ENCODE results near the gene FNBP1L. TPM values are rescaled to one million over a fixed set of nuclear protein-coding genes. Genes with fewer than 3 reads are reported as not detected.

The FNBP1L gene
- total RNA-seq, 1 donor from 2014 or later: 50.0 TPM

GRCh38 chr1:93531193-93531592 is 83.3 kb downstream of the FNBP1L start:
- Histone ChIP-seq H3K4me1 (no peaks in the 10 kb centered on the region), H3K4me3 (no peak overlapping the region), H3K27ac (no peak overlapping the region), H3K36me3 (peaks cover 10% of the 10 kb centered on the region), H3K27me3 (no peaks in the 10 kb centered on the region), H3K9me3 (no peaks in the 10 kb centered on the region)
- TF ChIP-seq CTCF (IDR thresholded peaks at IDR 0.05): no peak
- intact Hi-C loops (cut with DNase I): no loop called here
- ATAC-seq (no peak), DNase-seq (no peak)

DNA sequence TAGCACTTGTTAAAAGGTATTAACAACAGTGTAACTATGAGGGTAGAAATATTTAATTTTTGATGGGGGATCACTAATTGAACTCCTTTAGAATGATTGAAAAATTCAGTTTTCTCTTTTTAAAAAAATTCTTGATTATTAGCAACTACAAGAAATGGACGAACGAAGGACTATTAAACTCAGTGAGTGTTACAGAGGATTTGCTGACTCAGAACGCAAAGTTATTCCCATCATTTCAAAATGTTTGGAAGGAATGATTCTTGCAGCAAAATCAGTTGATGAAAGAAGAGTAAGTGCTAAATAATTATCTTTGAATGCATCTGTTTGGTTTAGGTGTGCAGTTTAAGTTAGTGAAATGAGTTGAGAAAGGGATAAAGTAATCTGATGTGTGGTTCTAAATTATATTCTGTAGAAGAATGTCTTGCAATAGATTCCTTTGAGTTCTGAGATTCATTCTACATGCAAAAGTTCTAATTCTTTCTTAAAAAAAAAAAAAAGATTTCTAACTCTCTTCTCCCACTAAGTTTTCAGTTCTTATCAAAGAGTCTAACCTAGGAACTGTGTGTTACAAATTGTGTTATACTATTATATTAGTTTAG is 85.0 kb downstream of the FNBP1L start:
- ATAC-seq (no peak), DNase-seq (no peak)
- H3K4me3 ChIP-seq: no peak overlapping the region
- H3K9me3 ChIP-seq: no peaks in the 10 kb centered on the region
- no peak overlapping the region for H3K27ac ChIP-seq
- H3K4me1 ChIP-seq: no peaks in the 10 kb centered on the region
- intact Hi-C loops (cut with DNase I): no loop called here
- no peak for TF ChIP-seq CTCF (IDR thresholded peaks at IDR 0.05)
- no peaks in the 10 kb centered on the region for H3K27me3 ChIP-seq
- H3K36me3 ChIP-seq: peaks cover 10% of the 10 kb centered on the region

DNA sequence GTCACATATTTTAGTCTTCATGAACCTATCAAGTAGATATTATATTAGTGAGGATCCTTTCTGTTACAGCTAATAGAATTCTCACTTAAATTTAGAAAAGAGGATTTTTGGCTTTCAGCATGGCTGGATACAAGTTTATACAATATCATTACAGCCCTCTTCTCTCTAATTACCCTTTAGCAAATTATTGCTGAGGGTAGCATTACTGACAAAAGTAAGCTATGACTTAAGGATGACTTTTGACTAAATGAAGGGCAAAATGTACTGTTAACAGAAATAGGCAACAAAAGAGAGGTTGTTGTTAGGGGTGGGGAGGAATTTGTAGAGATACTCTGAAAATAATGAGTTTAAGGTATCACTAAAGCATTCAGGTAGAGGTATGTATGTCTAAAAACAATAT is 85.8 kb downstream of the FNBP1L start:
- no peaks in the 10 kb centered on the region for H3K9me3 ChIP-seq
- H3K4me1 ChIP-seq: no peaks in the 10 kb centered on the region
- TF ChIP-seq CTCF (IDR thresholded peaks at IDR 0.05): no peak
- H3K27ac ChIP-seq: no peak overlapping the region
- ATAC-seq: no peak
- no peak overlapping the region for H3K4me3 ChIP-seq
- H3K36me3 ChIP-seq: peaks cover 10% of the 10 kb centered on the region
- DNase-seq: no peak
- intact Hi-C loops (cut with DNase I): no loop called here
- no peaks in the 10 kb centered on the region for H3K27me3 ChIP-seq

GRCh38 chr1:93537396-93537795 is 89.5 kb downstream of the FNBP1L start:
- H3K27ac ChIP-seq: no peak overlapping the region
- ATAC-seq (no peak), DNase-seq (no peak)
- intact Hi-C loops (cut with DNase I): no loop called here
- no peak for TF ChIP-seq CTCF (IDR thresholded peaks at IDR 0.05)
- no peaks in the 10 kb centered on the region for H3K36me3 ChIP-seq
- H3K4me1 ChIP-seq: no peaks in the 10 kb centered on the region
- H3K4me3 ChIP-seq: no peak overlapping the region
- no peaks in the 10 kb centered on the region for H3K9me3 ChIP-seq
- no peaks in the 10 kb centered on the region for H3K27me3 ChIP-seq

DNA sequence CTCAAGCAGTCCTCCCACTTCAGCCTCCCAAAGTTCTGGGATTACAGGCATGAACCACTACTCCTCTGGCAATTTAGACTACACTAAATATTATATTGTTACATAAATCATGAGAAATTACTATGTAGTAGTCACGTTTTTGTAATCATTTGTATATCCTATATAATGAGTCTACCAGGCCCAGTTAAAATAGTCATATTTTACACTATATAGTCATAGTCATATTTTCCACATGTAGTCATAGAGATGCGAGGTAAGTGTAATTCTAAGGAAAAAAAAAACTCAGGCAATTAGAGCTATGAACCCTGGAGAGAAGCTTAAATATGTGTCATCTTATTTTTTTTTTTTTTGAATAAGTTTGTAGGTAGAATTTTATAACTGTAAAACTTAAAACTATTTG is 90.0 kb downstream of the FNBP1L start:
- intact Hi-C loops (cut with DNase I): no loop called here
- no peak for ATAC-seq
- no peak for TF ChIP-seq CTCF (IDR thresholded peaks at IDR 0.05)

DNA sequence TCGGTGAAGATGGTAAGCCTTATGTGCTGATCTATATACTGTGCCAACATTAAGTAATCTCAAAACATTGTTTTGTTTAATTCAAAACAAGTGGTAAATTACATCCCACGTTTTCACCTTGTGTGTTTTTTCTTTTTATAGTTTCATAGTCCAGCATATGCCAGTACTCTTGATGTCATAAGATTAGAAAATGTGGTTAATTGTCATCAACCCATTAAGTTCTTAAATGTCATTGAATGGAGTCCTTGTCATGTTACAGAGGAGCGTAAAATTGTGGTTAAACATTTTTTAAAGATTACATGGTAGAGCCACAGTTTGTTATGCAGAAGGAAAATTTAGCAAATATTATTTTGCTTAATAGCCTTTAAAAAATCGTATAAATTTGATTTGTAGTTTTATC is 93.1 kb downstream of the FNBP1L start:
- intact Hi-C loops (cut with DNase I): no loop called here
- ATAC-seq (no peak), DNase-seq (no peak)
- H3K9me3 ChIP-seq: no peaks in the 10 kb centered on the region
- no peaks in the 10 kb centered on the region for H3K4me1 ChIP-seq
- H3K27me3 ChIP-seq: no peaks in the 10 kb centered on the region
- no peak overlapping the region for H3K4me3 ChIP-seq
- no peak for TF ChIP-seq CTCF (IDR thresholded peaks at IDR 0.05)
- H3K36me3 ChIP-seq: no peaks in the 10 kb centered on the region
- H3K27ac ChIP-seq: no peak overlapping the region

More for the DNA sequence above, 90.0 kb downstream of the FNBP1L start:
- Histone ChIP-seq H3K4me1 (no peaks in the 10 kb centered on the region), H3K27me3 (no peaks in the 10 kb centered on the region), H3K4me3 (no peak overlapping the region), H3K36me3 (no peaks in the 10 kb centered on the region), H3K9me3 (no peaks in the 10 kb centered on the region), H3K27ac (no peak overlapping the region)
- DNase-seq: no peak
